HG02981 (cell line): ENCODE measurements around the gene PEAK3.

ENCODE experiments used
- ATAC-seq: cut with Tn5 transposase; IDR thresholded peaks from one replicate; pipeline ENCODE4 v1.9.1; 2021; ENCODE audit warnings: mild to moderate bottlenecking, moderate library complexity; ENCODE audit not compliant: unreplicated experiment

PEAK3 gene

GRCh38 chr19:2239771-2240770 is 41.9 kb downstream of the PEAK3 start:
- ATAC-seq, result no peak

- ATAC-seq, result no peak
Measured at GRCh38 chr19:2239173-2239572, 42.8 kb downstream of the PEAK3 start.

- ATAC-seq, result no peak
Measured at GRCh38 chr19:2237869-2238153, 44.2 kb downstream of the PEAK3 start.

GRCh38 chr19:2237051-2237868 is 44.7 kb downstream of the PEAK3 start:
- ATAC-seq, result no peak

- ATAC-seq, result peak; percentile 62
Measured at GRCh38 chr19:2236314-2237050, 45.5 kb downstream of the PEAK3 start, which contains the start of the genes PLEKHJ1 and SF3A2. Gene PLEKHJ1, minus strand, starts transcription at chr19:2236329. Its CDS starts 81 bp downstream, at chr19:2236248. Gene SF3A2, plus strand, starts transcription at chr19:2236824. Its CDS starts 6,595 bp downstream, at chr19:2243419.

- no peak for ATAC-seq
Measured at GRCh38 chr19:2236064-2236313, 46.0 kb downstream of the PEAK3 start.

GRCh38 chr19:2235381-2236063 is 46.5 kb downstream of the PEAK3 start:
- peak; percentile 5 for ATAC-seq

GRCh38 chr19:2234996-2235380 is 47.0 kb downstream of the PEAK3 start:
- no peak for ATAC-seq

- ATAC-seq, result no peak
Measured at GRCh38 chr19:2233601-2234280, 48.2 kb downstream of the PEAK3 start.

GRCh38 chr19:2232286-2233151 is 49.5 kb downstream of the PEAK3 start:
- ATAC-seq, result no peak

GRCh38 chr19:2231621-2232221 is 50.3 kb downstream of the PEAK3 start:
- no peak for ATAC-seq

- no peak for ATAC-seq
Measured at GRCh38 chr19:2230807-2231533, 51.0 kb downstream of the PEAK3 start.

GRCh38 chr19:2230033-2230531 is 51.9 kb downstream of the PEAK3 start:
- ATAC-seq, result no peak

- no peak for ATAC-seq
Measured at GRCh38 chr19:2229103-2230032, 52.6 kb downstream of the PEAK3 start.

GRCh38 chr19:2228157-2229030 is 53.6 kb downstream of the PEAK3 start:
- no peak for ATAC-seq
